Astrocyte (in vitro differentiated cells and primary cell): ENCODE data around the gene TUBB6.

ENCODE experiments used
- CTCF ChIP-seq: IDR thresholded peaks from 2 replicates; pipeline ENCODE4 v1.5.1; 2011; ENCODE audit warnings: low read depth, mild to moderate bottlenecking, inconsistent platforms, low read length, moderate library complexity; ENCODE audit not compliant: insufficient read depth
- EZH2 ChIP-seq: IDR thresholded peaks from 2 replicates; pipeline ENCODE4 v1.6.1; 2012; ENCODE audit warnings: mild to moderate bottlenecking, low read length, inconsistent platforms; ENCODE audit not compliant: insufficient read depth

- no peak for TF ChIP-seq CTCF
- no peak for TF ChIP-seq EZH2
These were observed 31.1 kb upstream of the TUBB6 start for GRCh38 chr18:12276736-12277554.
